AG04449 (cell line): ENCODE results near the gene SMAP2.

Source experiments
- CTCF ChIA-PET: fragments of 350-600 bp; formaldehyde crosslinking; extraction: SDS; loops from one replicate; lab custom pipeline; 2021; ENCODE audit warnings: antibody characterized with exemption; lab: Yijun Ruan, JAX
- POLR2A ChIA-PET: fragments of 400-600, 350-600 bp; formaldehyde crosslinking; extraction: SDS; loops from one replicate; lab custom pipeline; 2020; ENCODE audit warnings: antibody characterized with exemption, inconsistent platforms; lab: Yijun Ruan, JAX
- DNase-seq: peaks from one replicate; pipeline ENCODE4 v3.0.0-alpha.2; 2010; ENCODE audit warnings: low read depth, low spot score
- H3K4me3 ChIP-seq: 2 replicates; pipeline ENCODE4 v1.5.1; 2011; ENCODE audit warnings: low read depth, mild to moderate bottlenecking, control low read depth, low read length
- TF ChIP-seq, protein P1 (sequence below): IDR thresholded peaks from one replicate; pipeline ENCODE4 v1.5.1; 2011; ENCODE audit warnings: mild to moderate bottlenecking, moderate library complexity, low read length, control low read depth, inconsistent platforms; ENCODE audit not compliant: insufficient read depth; ENCODE audit errors: missing control alignments

Gene SMAP2

DNA sequence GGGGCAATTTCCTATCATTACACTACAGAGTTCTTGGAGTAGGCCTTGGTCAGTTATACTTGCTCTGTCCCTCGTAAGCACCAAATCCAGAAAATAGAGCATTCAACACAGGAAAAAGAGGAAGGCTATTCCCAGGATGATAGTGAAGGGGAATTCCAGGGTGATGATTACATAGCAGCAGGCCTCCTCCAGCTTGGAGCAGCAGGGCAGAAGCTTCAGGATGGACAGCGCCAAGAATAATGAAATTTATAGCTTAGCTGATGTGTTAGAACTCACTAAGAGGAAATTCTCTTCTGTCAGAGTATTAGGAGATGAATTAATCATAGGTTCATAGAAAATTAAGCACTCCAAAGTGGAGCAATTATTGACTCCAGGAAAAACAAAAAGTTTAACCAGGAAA is 10.8 kb upstream of the SMAP2 start:
- CTCF ChIA-PET: interaction anchor here (0.9 to 1.4 kb wide), 4 partner anchors 24 to 219 kb away, joined by 3 to 6 read pairs (median 3); no protein-coding TSS in a partner anchor
- H3K4me3 ChIP-seq: no peak overlapping the region
- no peak for DNase-seq
- POLR2A ChIA-PET: interaction anchor here (0.7 kb wide), 1 partner anchor 97 kb away, joined by 4 read pairs; no protein-coding TSS in a partner anchor
- TF ChIP-seq, protein P1, sequence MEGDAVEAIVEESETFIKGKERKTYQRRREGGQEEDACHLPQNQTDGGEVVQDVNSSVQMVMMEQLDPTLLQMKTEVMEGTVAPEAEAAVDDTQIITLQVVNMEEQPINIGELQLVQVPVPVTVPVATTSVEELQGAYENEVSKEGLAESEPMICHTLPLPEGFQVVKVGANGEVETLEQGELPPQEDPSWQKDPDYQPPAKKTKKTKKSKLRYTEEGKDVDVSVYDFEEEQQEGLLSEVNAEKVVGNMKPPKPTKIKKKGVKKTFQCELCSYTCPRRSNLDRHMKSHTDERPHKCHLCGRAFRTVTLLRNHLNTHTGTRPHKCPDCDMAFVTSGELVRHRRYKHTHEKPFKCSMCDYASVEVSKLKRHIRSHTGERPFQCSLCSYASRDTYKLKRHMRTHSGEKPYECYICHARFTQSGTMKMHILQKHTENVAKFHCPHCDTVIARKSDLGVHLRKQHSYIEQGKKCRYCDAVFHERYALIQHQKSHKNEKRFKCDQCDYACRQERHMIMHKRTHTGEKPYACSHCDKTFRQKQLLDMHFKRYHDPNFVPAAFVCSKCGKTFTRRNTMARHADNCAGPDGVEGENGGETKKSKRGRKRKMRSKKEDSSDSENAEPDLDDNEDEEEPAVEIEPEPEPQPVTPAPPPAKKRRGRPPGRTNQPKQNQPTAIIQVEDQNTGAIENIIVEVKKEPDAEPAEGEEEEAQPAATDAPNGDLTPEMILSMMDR: no peak

DNA sequence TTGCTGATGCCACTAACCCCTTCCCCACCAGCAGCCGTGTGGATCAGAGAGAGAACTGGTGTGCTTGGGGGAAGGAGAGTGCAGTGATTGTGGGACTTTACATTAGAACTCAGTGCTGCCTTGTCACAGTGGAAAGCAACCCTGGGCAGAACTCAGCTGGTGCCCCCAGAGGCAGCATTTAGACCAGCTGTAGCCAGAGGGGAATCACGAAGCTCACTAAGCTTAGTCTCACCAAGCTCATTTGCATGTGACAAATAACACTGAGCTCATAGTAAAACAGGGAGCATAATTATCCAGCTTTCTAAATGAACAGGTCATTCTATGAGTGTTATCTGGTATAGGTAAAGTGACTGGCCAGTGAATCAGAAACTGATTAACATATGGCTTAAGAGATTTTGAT is 9.8 kb upstream of the SMAP2 start:
- no peak overlapping the region for H3K4me3 ChIP-seq
- POLR2A ChIA-PET: no interaction called here
- CTCF ChIA-PET: interaction anchor here (1.0 to 1.4 kb wide), 3 partner anchors 25 to 48 kb away, joined by 3 to 6 read pairs (median 3); no protein-coding TSS in a partner anchor
- TF ChIP-seq, protein P1: no peak
- DNase-seq: no peak

DNA sequence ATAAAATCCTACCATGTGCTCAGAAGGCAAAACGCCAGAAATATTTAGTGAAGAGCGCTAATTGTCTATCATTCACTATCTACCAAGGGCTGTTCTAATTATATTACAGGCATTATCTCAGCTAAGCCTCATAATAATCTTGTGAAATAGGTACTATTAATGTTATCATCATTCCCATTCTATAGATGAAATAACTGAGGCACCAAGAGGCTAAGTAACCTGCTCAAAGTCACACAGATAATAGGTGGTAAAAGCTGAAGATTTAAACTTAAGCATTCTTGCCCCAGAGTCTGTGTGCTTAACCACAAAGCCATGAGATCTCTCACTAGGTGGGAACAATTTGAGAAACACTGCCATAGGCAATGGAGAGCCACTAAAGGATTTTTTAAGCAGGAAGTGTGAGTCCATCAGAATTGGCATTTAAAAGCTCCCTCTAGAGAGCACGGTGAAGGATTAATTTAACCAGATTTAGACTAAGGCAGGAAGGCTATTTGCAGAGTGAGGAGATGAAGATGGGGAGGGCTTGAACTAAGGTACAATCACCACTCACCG is 1.7 kb upstream of the SMAP2 start:
- ChIA-PET POLR2A (no interaction called here), CTCF (interaction anchor here (0.8 to 3.1 kb wide), 3 partner anchors 15 to 33 kb away, joined by 3 to 17 read pairs (median 4); no protein-coding TSS in a partner anchor)
- no peak for DNase-seq
- TF ChIP-seq, protein P1: no peak
- H3K4me3 ChIP-seq: no peak overlapping the region

DNA sequence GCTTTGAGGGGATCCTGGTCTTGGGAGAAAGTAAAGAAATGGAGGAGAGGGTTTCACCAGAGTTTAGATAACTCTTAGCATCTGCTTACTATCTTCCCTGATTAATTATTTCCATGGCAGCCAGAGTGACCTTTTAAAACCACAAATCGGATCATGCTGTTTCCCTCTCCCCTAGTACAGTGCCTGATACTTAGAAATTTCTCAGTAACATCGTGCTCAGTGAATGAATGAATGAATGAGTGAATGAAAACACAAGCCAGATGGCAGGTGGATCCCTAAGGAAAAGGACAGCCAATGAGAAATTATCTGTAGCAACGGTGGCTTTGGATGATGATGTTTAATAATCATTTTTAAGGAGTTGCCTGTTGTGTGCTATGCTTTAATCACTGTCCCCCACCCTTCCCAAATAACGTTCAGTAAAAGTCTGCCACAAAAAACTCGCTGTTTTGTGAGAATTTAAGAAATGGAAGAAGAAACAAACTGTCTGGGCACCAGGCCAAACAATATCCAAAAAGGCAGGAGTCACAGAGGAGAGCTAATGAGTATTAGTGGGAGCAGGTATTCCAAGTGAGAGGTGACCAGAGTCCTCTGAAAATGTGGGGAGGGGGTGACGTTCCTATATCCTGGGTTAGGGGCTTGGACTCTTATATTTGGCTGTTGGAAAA is 737 bp upstream of the SMAP2 start:
- ChIA-PET CTCF (interaction anchor here (0.7 to 3.1 kb wide), 8 partner anchors 14 to 228 kb away, joined by 3 to 17 read pairs (median 4); no protein-coding TSS in a partner anchor), POLR2A (interaction anchor here (1.7 kb wide), 1 partner anchor 12 kb away, joined by 5 read pairs; no protein-coding TSS in a partner anchor)
- TF ChIP-seq, protein P1: no peak
- no peak for DNase-seq
- no peak overlapping the region; the same call in 1 of the 2 replicates for H3K4me3 ChIP-seq

DNA sequence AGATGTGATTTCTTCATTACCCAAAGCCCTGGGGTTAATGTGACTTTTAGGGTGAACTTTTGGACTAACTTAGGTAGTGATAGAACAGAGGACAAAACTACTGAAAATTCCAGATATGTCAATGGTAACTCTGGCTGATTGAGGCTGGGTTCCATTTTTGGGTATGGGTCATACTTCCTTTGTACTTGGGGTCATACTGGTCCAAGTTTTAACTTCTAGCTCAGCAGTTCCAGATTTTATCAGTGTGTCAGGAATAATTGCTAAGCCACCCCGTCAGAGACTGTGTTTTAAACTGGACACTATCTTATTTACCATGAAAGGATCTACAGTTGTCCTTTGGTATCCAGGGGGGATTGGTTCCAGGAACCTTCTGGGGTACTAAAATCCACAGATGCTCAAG is 4.0 kb downstream of the SMAP2 start:
- CTCF ChIA-PET: interaction anchor here (1.4 kb wide), 1 partner anchor 9 kb away, joined by 3 read pairs; no protein-coding TSS in a partner anchor
- H3K4me3 ChIP-seq: no peak overlapping the region
- no peak for DNase-seq
- TF ChIP-seq, protein P1: no peak
- POLR2A ChIA-PET: no interaction called here
